H1 (cell line): ENCODE measurements around the gene LTBP1. TPM values are rescaled to one million over a fixed set of nuclear protein-coding genes. Genes with fewer than 3 reads are reported as not detected.

Source experiments
- CTCF ChIA-PET: fragments of 300-600 bp; sonication (Branson Sonifier 250); formaldehyde crosslinking; loops from one replicate; lab custom pipeline; 2021; ENCODE audit not compliant: partially characterized antibody; lab: Charles Lee
- POLR2A ChIA-PET: fragments of 300-600 bp; sonication (Branson Sonifier 250); formaldehyde crosslinking; loops from one replicate; lab custom pipeline; 2021; ENCODE audit warnings: inconsistent platforms; ENCODE audit not compliant: partially characterized antibody; lab: Charles Lee
- DNase-seq, 2 experiments: peaks; one replicate each; pipeline versions ENCODE4 v3.0.0 to v3.0.0-alpha.2; 2010 to 2022; ENCODE audit warnings: low spot score in 2 of 2, low read depth in 1 of 2, mixed read lengths in 1 of 2
- FAIRE-seq: peaks from 2 replicates; lab custom pipeline; 2011; peaks lifted over from hg19 to GRCh38; lab: Jason Lieb, UNC
- H2AFZ ChIP-seq: 2 replicates; pipeline ENCODE4 v1.8.1; 2012; ENCODE audit warnings: low read length, inconsistent platforms
- H2AK5ac ChIP-seq: 2 replicates; pipeline ENCODE4 v1.6.1; 2013; ENCODE audit warnings: low read depth, low read length
- H2BK120ac ChIP-seq: replicated peaks from 2 replicates; pipeline ENCODE3; 2013; ENCODE audit warnings: low read depth, low read length, inconsistent platforms
- H2BK12ac ChIP-seq: 2 replicates; pipeline ENCODE4 v1.6.1; 2013; ENCODE audit warnings: low read depth, low read length
- H2BK15ac ChIP-seq: 2 replicates; pipeline ENCODE4 v1.6.1; 2013; ENCODE audit warnings: low read length
- H2BK20ac ChIP-seq: 2 replicates; pipeline ENCODE4 v1.6.1; 2013; ENCODE audit warnings: low read length
- H2BK5ac ChIP-seq: 2 replicates; pipeline ENCODE4 v1.6.1; 2013; ENCODE audit warnings: low read depth, low read length
- H3K14ac ChIP-seq: 2 replicates; pipeline ENCODE4 v1.6.1; 2013; ENCODE audit warnings: inconsistent platforms; ENCODE audit not compliant: insufficient read length
- H3K18ac ChIP-seq: 2 replicates; pipeline ENCODE4 v1.6.1; 2013; ENCODE audit warnings: low read length; ENCODE audit errors: extremely low read depth
- H3K23ac ChIP-seq: 2 replicates; pipeline ENCODE4 v1.6.1; 2013; ENCODE audit warnings: inconsistent platforms; ENCODE audit not compliant: insufficient read length
- H3K23me2 ChIP-seq: 2 replicates; pipeline ENCODE4 v1.6.1; 2013; ENCODE audit warnings: low read depth, low read length
- H3K27ac ChIP-seq: 2 replicates; pipeline ENCODE4 v1.6.1; 2011; ENCODE audit warnings: low read depth, low read length, inconsistent platforms
- H3K27me3 ChIP-seq, 4 experiments: replicated peaks in 1 of 4; 1 replicate in 1 of 4; 2 replicates in 3 of 4; pipeline versions ENCODE4 v1.6.1 to v1.8.1; 2011 to 2013; ENCODE audit warnings: low read length in 3 of 4, mild to moderate bottlenecking in 3 of 4, inconsistent platforms in 2 of 4, mixed read lengths in 2 of 4, moderate library complexity in 1 of 4; ENCODE audit not compliant: control insufficient read depth in 3 of 4, insufficient read depth in 3 of 4; ENCODE audit errors: extremely low read depth in 1 of 4
- H3K36me3 ChIP-seq, 4 experiments: 2 replicates each; pipeline versions ENCODE4 v1.6.1 to v1.8.1; 2011 to 2013; ENCODE audit warnings: mild to moderate bottlenecking in 4 of 4, low read length in 3 of 4, moderate library complexity in 2 of 4, control low read depth in 1 of 4, inconsistent platforms in 1 of 4; ENCODE audit not compliant: insufficient read depth in 4 of 4, control insufficient read depth in 2 of 4
- H3K4ac ChIP-seq: replicated peaks from 2 replicates; pipeline ENCODE3; 2013; ENCODE audit warnings: low read length, low read depth, mixed read lengths, inconsistent platforms; ENCODE audit not compliant: insufficient read length
- H3K4me1 ChIP-seq, 4 experiments: replicated peaks in 1 of 4; 1 replicate in 1 of 4; 2 replicates in 3 of 4; pipeline versions ENCODE4 v1.6.1 to v1.8.1; 2011 to 2013; ENCODE audit warnings: low read length in 3 of 4, inconsistent platforms in 2 of 4, mixed read lengths in 1 of 4; ENCODE audit not compliant: insufficient read depth in 4 of 4, control insufficient read depth in 3 of 4
- H3K4me2 ChIP-seq, 2 experiments: 2 replicates each; pipeline versions ENCODE4 v1.6.1 to v1.8.1; 2011 to 2013; ENCODE audit warnings: low read depth in 2 of 2, low read length in 2 of 2, control low read depth in 1 of 2, inconsistent platforms in 1 of 2, mild to moderate bottlenecking in 1 of 2; ENCODE audit not compliant: insufficient read depth in 1 of 2
- H3K4me3 ChIP-seq, 4 experiments: fragments of 200-600, 300-600 bp in 1 of 4; sonication (generic), shearing (Covaris generic), sonication (Bioruptor Twin) in 1 of 4; 2 replicates each; pipeline versions ENCODE4 v1.5.1 to v1.8.1; 2011 to 2016; ENCODE audit warnings: low read length in 4 of 4, low read depth in 3 of 4, control low read depth in 2 of 4, inconsistent platforms in 2 of 4, mild to moderate bottlenecking in 2 of 4, mixed read lengths in 1 of 4, moderate library complexity in 1 of 4; ENCODE audit not compliant: insufficient read depth in 2 of 4; ENCODE audit errors: extremely low read depth in 1 of 4
- H3K56ac ChIP-seq: replicated peaks from 2 replicates; pipeline ENCODE3; 2013; ENCODE audit warnings: low read depth, mild to moderate bottlenecking, mixed read lengths, low read length, inconsistent platforms; ENCODE audit not compliant: insufficient read length
- H3K79me1 ChIP-seq: 2 replicates; pipeline ENCODE4 v1.6.1; 2013; ENCODE audit warnings: low read depth, low read length, control low read depth
- H3K79me2 ChIP-seq, 2 experiments: 2 replicates each; pipeline versions ENCODE4 v1.6.1 to v1.8.1; 2012 to 2013; ENCODE audit warnings: low read length in 2 of 2, mild to moderate bottlenecking in 2 of 2, inconsistent platforms in 1 of 2; ENCODE audit not compliant: insufficient read depth in 2 of 2, control insufficient read depth in 1 of 2
- H3K9ac ChIP-seq, 4 experiments: replicated peaks in 1 of 4; 1 replicate in 1 of 4; 2 replicates in 3 of 4; pipeline versions ENCODE4 v1.6.1 to v1.8.1; 2011 to 2013; ENCODE audit warnings: low read depth in 3 of 4, low read length in 3 of 4, control low read depth in 2 of 4, mild to moderate bottlenecking in 2 of 4, moderate library complexity in 2 of 4, inconsistent platforms in 1 of 4; ENCODE audit errors: extremely low read depth in 1 of 4
- H3K9me3 ChIP-seq, 2 experiments: 2 replicates each; pipeline versions ENCODE4 v1.6.1 to v1.8.1; 2012 to 2013; ENCODE audit warnings: mild to moderate bottlenecking in 2 of 2, moderate library complexity in 2 of 2, control low read depth in 1 of 2, inconsistent platforms in 1 of 2, low read depth in 1 of 2, low read length in 1 of 2, mixed read lengths in 1 of 2; ENCODE audit not compliant: insufficient read depth in 2 of 2
- H4K20me1 ChIP-seq, 2 experiments: replicated peaks in 1 of 2; 2 replicates each; pipeline versions ENCODE3 to v1.8.1; 2011 to 2013; ENCODE audit warnings: inconsistent platforms in 2 of 2, low read length in 2 of 2, mild to moderate bottlenecking in 1 of 2; ENCODE audit not compliant: insufficient read depth in 2 of 2, control insufficient read depth in 1 of 2
- H4K5ac ChIP-seq: 2 replicates; pipeline ENCODE4 v1.6.1; 2013; ENCODE audit warnings: low read length, low read depth, mixed read lengths, inconsistent platforms; ENCODE audit not compliant: insufficient read length
- H4K8ac ChIP-seq: 2 replicates; pipeline ENCODE4 v1.8.0; 2013; ENCODE audit warnings: mild to moderate bottlenecking, moderate library complexity, low read length, inconsistent platforms; ENCODE audit not compliant: insufficient read depth; ENCODE audit errors: extremely low read depth
- H4K91ac ChIP-seq: replicated peaks from 2 replicates; pipeline ENCODE3; 2013; ENCODE audit warnings: low read length, mixed read lengths, inconsistent platforms; ENCODE audit not compliant: insufficient read length
- SAP30 ChIP-seq: fragments of 300-600 bp; sonication (generic); IDR thresholded peaks from 2 replicates; pipeline ENCODE4 v1.7.1; 2012; ENCODE audit warnings: low read length, moderate library complexity, mild to moderate bottlenecking, inconsistent platforms; ENCODE audit not compliant: insufficient read depth, insufficient replicate concordance
- WGBS, 2 experiments: shearing (Covaris generic) in 1 of 2; methylation state at CpG; one replicate each; pipeline versions ENCODE4 v1.1.6 to v1.1.7; 2013 to 2015; ENCODE audit warnings: low lambda C conversion rate in 2 of 2, mixed read lengths in 2 of 2, inconsistent platforms in 1 of 2, low coverage in 1 of 2, missing lambda C conversion rate in 1 of 2; ENCODE audit not compliant: insufficient replicate concordance in 2 of 2, insufficient coverage in 1 of 2, insufficient read length in 1 of 2; ENCODE audit errors: extremely low coverage in 1 of 2, missing lambda C conversion rate in 1 of 2; 5-methylcytosine and 5-hydroxymethylcytosine counted together
- polyA plus RNA-seq, 7 experiments: library from polyadenylated mRNA; depleted of rRNA in 3 of 7; stranded (reverse) in 5 of 7; unstranded in 2 of 7; fragments of >200 nt in 5 of 7; fragments of 200-250 nt in 2 of 7; gene quantifications; 1 replicate in 5 of 7; 2 replicates in 1 of 7; 4 replicates in 1 of 7; pipeline versions ENCODE4 v1.2.1 to v1.2.3, GENCODE V29; 2011 to 2013; ENCODE audit warnings: missing spikeins in 2 of 7, mixed read lengths in 2 of 7
- total RNA-seq: library from RNA; stranded (reverse); fragmentation: NEBNext Ultra II Directional; extraction: Animal tissue kit (Norgen Biotek cat#: 25700); gene quantifications from 2 replicates; pipeline ENCODE4 v1.2.1, GENCODE V29; 2021
- TF ChIP-seq, protein P1 (sequence below): IDR thresholded peaks from 2 replicates; pipeline ENCODE4 v1.6.1; 2012; ENCODE audit warnings: low read length, inconsistent platforms

Gene LTBP1
- total and polyA plus RNA-seq, 2 of the 8 experiments (the other 6 are each of a cell fraction or from before 2014, with no cell fraction given) = 15.4 to 24.7 TPM

DNA sequence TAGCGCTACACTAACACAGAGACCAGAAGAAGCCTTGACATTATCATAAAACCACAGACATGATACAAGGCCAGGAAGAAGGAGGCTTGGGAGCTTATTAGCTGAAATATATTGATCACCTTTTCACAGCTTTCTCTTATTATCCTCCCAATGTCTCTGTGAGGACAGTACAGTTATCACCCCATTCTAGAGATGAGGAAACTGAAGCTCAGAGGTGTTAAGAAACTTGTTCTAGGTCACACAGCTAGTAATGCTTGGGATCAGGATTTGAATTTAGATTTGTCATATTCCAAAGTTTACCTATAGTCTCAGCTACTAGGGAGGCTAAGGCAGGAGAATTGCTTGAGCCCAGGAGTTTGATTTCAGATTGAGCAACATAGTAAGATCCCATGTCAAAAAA, 44.6 kb upstream of the LTBP1 start:
- no peak overlapping the region for H2AK5ac ChIP-seq
- no peaks in the 10 kb centered on the region; a peak in 1 of 4 replicates for H3K9me3 ChIP-seq
- no peak overlapping the region for H2BK120ac ChIP-seq
- H3K27me3 ChIP-seq = no peaks in the 10 kb centered on the region
- ChIA-PET POLR2A (no interaction called here), CTCF (no interaction called here)
- no peak overlapping the region for H3K23ac ChIP-seq
- H3K79me1 ChIP-seq = no peaks in the 10 kb centered on the region
- H3K36me3 ChIP-seq = no peaks in the 10 kb centered on the region
- H3K4me1 ChIP-seq = no peaks in the 10 kb centered on the region
- no peak overlapping the region for H2BK20ac ChIP-seq
- no peak overlapping the region for H4K8ac ChIP-seq
- no peak overlapping the region for H3K14ac ChIP-seq
- H2BK15ac ChIP-seq = no peak overlapping the region
- no peak overlapping the region for H3K18ac ChIP-seq
- no peaks in the 10 kb centered on the region for H3K23me2 ChIP-seq
- no peak overlapping the region for H3K4ac ChIP-seq
- no peak overlapping the region for H2AFZ ChIP-seq
- H2BK12ac ChIP-seq = no peak overlapping the region
- no peak overlapping the region for H3K9ac ChIP-seq
- no peak overlapping the region for H4K91ac ChIP-seq
- no peak overlapping the region for H3K56ac ChIP-seq
- no peak overlapping the region for H3K4me2 ChIP-seq
- H2BK5ac ChIP-seq = no peak overlapping the region
- no peak overlapping the region for H4K5ac ChIP-seq
- 48% methylated on average over 1 of the region's 1 CpG; no CpG with 5 or more reads in 1 of the 2 experiments for WGBS, 2 experiments
- no peaks in the 10 kb centered on the region for H3K79me2 ChIP-seq
- no peak overlapping the region for H3K4me3 ChIP-seq
- DNase-seq (no peak), FAIRE-seq (no peak)
- H4K20me1 ChIP-seq = no peaks in the 10 kb centered on the region
- H3K27ac ChIP-seq = no peak overlapping the region
- TF ChIP-seq SAP30 = no peak
- TF ChIP-seq, protein P1, sequence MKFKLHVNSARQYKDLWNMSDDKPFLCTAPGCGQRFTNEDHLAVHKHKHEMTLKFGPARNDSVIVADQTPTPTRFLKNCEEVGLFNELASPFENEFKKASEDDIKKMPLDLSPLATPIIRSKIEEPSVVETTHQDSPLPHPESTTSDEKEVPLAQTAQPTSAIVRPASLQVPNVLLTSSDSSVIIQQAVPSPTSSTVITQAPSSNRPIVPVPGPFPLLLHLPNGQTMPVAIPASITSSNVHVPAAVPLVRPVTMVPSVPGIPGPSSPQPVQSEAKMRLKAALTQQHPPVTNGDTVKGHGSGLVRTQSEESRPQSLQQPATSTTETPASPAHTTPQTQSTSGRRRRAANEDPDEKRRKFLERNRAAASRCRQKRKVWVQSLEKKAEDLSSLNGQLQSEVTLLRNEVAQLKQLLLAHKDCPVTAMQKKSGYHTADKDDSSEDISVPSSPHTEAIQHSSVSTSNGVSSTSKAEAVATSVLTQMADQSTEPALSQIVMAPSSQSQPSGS = no peak
